Neural crest cell (in vitro differentiated cells): Measurements from ENCODE around the gene BTG2. TPM values are rescaled to one million over a fixed set of nuclear protein-coding genes. Genes with fewer than 3 reads are reported as not detected.
A peak's percentile ranks its signal among the peaks of the same experiment; 100 is the strongest.

Experiments used
- DNase-seq: peaks from one replicate; pipeline ENCODE4 v3.0.0; 2021; ENCODE audit warnings: low read depth, mixed read lengths, low spot score
- H3K27ac Mint-ChIP-seq: one replicate; pipeline ENCODE4 v1.8.0; 2021; ENCODE audit warnings: mild to moderate bottlenecking, mixed read lengths; ENCODE audit not compliant: unreplicated experiment
- H3K27me3 Mint-ChIP-seq: 2 replicates; pipeline ENCODE4 v1.8.0; 2021; ENCODE audit warnings: low read depth, mild to moderate bottlenecking, mixed read lengths
- H3K36me3 Mint-ChIP-seq: 2 replicates; pipeline ENCODE4 v1.8.0; 2021; ENCODE audit warnings: low read depth, mild to moderate bottlenecking, mixed read lengths
- H3K4me1 Mint-ChIP-seq: 2 replicates; pipeline ENCODE4 v1.8.0; 2021; ENCODE audit warnings: mixed read lengths
- H3K4me3 Mint-ChIP-seq: one replicate; pipeline ENCODE4 v1.8.0; 2021; ENCODE audit warnings: mild to moderate bottlenecking, mixed read lengths
- H3K9me3 Mint-ChIP-seq: 2 replicates; pipeline ENCODE4 v1.8.0; 2021; ENCODE audit warnings: mixed read lengths
- CTCF ChIP-seq: fragments of 200-600 bp; sonication (generic); conservative IDR thresholded peaks from 2 replicates; pipeline ENCODE4 v1.5.0; 2021; ENCODE audit warnings: antibody characterized with exemption, mild to moderate bottlenecking
- total RNA-seq: library from RNA; stranded (reverse); gene quantifications from 2 replicates; pipeline ENCODE4 v1.2.1, GENCODE V29; 2021

Gene BTG2
- total RNA-seq, 1 donor from 2014 or later, result 18.1 TPM

- H3K36me3 Mint-ChIP-seq, result no peaks in the 10 kb centered on the region
- no peaks in the 10 kb centered on the region for H3K9me3 Mint-ChIP-seq
- peak; percentile 77 for TF ChIP-seq CTCF
- H3K27me3 Mint-ChIP-seq, result peaks cover 31% of the 10 kb centered on the region
- H3K27ac Mint-ChIP-seq, result no peak overlapping the region
- H3K4me3 Mint-ChIP-seq, result no peak overlapping the region
- peaks cover 45% of the 10 kb centered on the region for H3K4me1 Mint-ChIP-seq
- DNase-seq, result peak; percentile 72
Measured at GRCh38 chr1:203342192-203342940, 37.0 kb downstream of the BTG2 start.

GRCh38 chr1:203343956-203344754 is 38.8 kb downstream of the BTG2 start:
- Mint-ChIP-seq H3K4me1 (peaks cover 39% of the 10 kb centered on the region), H3K4me3 (no peak overlapping the region), H3K36me3 (no peaks in the 10 kb centered on the region), H3K27me3 (peaks cover 31% of the 10 kb centered on the region), H3K9me3 (peaks cover 3% of the 10 kb centered on the region), H3K27ac (no peak overlapping the region)
- DNase-seq, result no peak
- TF ChIP-seq CTCF, result no peak

- peak overlapping the region; percentile 11 for H3K4me3 Mint-ChIP-seq
- H3K27ac Mint-ChIP-seq, result peak overlapping the region; percentile 59
- peaks cover 3% of the 10 kb centered on the region for H3K9me3 Mint-ChIP-seq
- H3K27me3 Mint-ChIP-seq, result peaks cover 18% of the 10 kb centered on the region
- no peak for DNase-seq
- H3K36me3 Mint-ChIP-seq, result no peaks in the 10 kb centered on the region
- TF ChIP-seq CTCF, result no peak
- peaks cover 31% of the 10 kb centered on the region for H3K4me1 Mint-ChIP-seq
Measured at GRCh38 chr1:203346060-203346768, 40.9 kb downstream of the BTG2 start.

- H3K27ac Mint-ChIP-seq, result no peak overlapping the region
- no peaks in the 10 kb centered on the region for H3K36me3 Mint-ChIP-seq
- H3K4me1 Mint-ChIP-seq, result peaks cover 29% of the 10 kb centered on the region
- DNase-seq, result no peak
- no peak overlapping the region for H3K4me3 Mint-ChIP-seq
- peaks cover 3% of the 10 kb centered on the region for H3K9me3 Mint-ChIP-seq
- peaks cover 14% of the 10 kb centered on the region for H3K27me3 Mint-ChIP-seq
- no peak for TF ChIP-seq CTCF
Measured at GRCh38 chr1:203346769-203347102, 41.4 kb downstream of the BTG2 start.

GRCh38 chr1:203349166-203349565 is 43.8 kb downstream of the BTG2 start:
- Mint-ChIP-seq H3K4me1 (peaks cover 14% of the 10 kb centered on the region), H3K27me3 (peaks cover 7% of the 10 kb centered on the region), H3K27ac (no peak overlapping the region), H3K36me3 (no peaks in the 10 kb centered on the region), H3K9me3 (peaks cover 3% of the 10 kb centered on the region), H3K4me3 (no peak overlapping the region)
- no peak for TF ChIP-seq CTCF
- DNase-seq, result no peak
